ENCODE results near the gene TDRKH. TPM values are rescaled to one million over a fixed set of nuclear protein-coding genes. Genes with fewer than 3 reads are reported as not detected.

TDRKH gene
- total and polyA plus RNA-seq, 2 experiments from 2014 or later = 7.8 to 12.9 TPM

DNA sequence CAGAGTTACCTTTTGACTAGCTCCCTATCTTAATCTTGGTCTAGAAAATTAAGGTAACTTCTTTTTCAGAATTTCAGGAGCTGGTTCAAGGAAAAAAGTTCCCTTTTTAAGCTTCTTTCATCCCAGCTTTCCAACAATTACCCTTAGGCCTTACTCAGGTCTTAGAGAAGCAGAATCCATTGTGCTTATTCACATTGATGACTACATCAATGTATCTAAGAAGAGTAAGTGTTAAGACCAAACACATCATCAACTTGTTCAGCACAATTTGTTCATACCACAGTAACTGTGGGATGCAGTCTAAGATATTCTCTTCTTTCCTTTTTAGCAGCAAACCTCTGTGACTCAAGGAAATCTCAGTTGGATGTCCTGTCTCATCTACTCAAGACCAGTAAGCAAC lies 31.1 kb downstream of the TDRKH start:
- TF ChIP-seq, protein P1, sequence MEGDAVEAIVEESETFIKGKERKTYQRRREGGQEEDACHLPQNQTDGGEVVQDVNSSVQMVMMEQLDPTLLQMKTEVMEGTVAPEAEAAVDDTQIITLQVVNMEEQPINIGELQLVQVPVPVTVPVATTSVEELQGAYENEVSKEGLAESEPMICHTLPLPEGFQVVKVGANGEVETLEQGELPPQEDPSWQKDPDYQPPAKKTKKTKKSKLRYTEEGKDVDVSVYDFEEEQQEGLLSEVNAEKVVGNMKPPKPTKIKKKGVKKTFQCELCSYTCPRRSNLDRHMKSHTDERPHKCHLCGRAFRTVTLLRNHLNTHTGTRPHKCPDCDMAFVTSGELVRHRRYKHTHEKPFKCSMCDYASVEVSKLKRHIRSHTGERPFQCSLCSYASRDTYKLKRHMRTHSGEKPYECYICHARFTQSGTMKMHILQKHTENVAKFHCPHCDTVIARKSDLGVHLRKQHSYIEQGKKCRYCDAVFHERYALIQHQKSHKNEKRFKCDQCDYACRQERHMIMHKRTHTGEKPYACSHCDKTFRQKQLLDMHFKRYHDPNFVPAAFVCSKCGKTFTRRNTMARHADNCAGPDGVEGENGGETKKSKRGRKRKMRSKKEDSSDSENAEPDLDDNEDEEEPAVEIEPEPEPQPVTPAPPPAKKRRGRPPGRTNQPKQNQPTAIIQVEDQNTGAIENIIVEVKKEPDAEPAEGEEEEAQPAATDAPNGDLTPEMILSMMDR (IDR thresholded peaks at IDR 0.05; ENCODE audit: low read depth, low read length) = no peak
- DNase-seq (ENCODE audit: low read depth in 1 of 2, low spot score in 1 of 2) = no peak
- no peak overlapping the region for H3K27ac ChIP-seq
- no peak overlapping the region for H3K4me3 ChIP-seq
- peaks cover 16% of the 10 kb centered on the region for H3K36me3 ChIP-seq
- H3K9me3 ChIP-seq (ENCODE audit: low read depth) = no peaks in the 10 kb centered on the region
- H3K27me3 ChIP-seq = no peaks in the 10 kb centered on the region
- peaks cover 5% of the 10 kb centered on the region for H3K4me1 ChIP-seq (ENCODE audit: low read depth)

DNA sequence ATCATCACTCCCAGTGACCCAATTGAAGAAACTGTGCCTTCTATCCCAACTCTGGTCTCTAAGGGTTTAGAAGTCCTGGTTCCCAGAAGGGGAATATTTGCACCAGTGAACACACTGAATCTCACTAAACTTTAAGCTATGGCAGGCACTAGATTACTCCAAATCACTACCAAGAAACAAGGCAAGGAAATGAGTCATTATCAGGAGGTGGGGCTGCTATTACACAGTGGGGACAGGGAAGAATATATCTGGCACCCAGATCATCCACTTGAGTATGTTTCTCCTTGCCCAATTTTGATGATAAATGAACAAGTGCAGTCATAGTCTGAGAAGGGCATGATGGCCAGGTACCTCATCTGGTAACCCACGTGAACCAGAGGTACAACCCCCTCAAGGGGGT lies 34.0 kb downstream of the TDRKH start:
- H3K4me3 ChIP-seq = no peak overlapping the region
- no peaks in the 10 kb centered on the region for H3K9me3 ChIP-seq (ENCODE audit: low read depth)
- TF ChIP-seq, protein P1 (IDR thresholded peaks at IDR 0.05; ENCODE audit: low read depth, low read length) = no peak
- no peaks in the 10 kb centered on the region for H3K4me1 ChIP-seq (ENCODE audit: low read depth)
- no peak overlapping the region for H3K27ac ChIP-seq
- H3K27me3 ChIP-seq = no peaks in the 10 kb centered on the region
- peaks cover 8% of the 10 kb centered on the region for H3K36me3 ChIP-seq
- DNase-seq (ENCODE audit: low read depth in 1 of 2, low spot score in 1 of 2) = peak in 1 of 2 donors; percentile 14

DNA sequence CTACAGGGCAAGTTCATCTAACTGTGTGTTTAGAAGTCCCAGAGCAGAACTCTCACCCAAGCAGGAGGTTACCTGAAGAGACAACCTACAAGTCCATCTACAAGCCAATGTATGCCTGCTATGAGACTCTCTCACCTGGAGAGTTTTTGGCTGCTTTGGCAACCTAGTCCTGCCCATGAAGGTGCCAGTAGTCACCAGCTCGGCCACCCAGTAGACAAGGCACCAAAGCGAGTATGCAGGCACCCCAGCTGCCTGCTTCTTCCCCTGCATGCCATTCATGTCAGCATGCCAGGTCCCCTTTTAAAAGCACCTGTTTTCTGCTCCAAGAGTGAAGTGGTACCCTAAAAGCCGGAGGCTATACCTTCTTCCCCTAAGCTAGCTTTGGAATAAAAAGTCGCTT lies 48.8 kb downstream of the TDRKH start:
- TF ChIP-seq, protein P1 (IDR thresholded peaks at IDR 0.05; ENCODE audit: low read depth, low read length) = no peak
- Histone ChIP-seq H3K4me3 (no peak overlapping the region), H3K27me3 (peaks cover 40% of the 10 kb centered on the region), H3K4me1 (ENCODE audit: low read depth) (no peaks in the 10 kb centered on the region), H3K9me3 (ENCODE audit: low read depth) (no peaks in the 10 kb centered on the region), H3K36me3 (no peaks in the 10 kb centered on the region), H3K27ac (no peak overlapping the region)
- DNase-seq (ENCODE audit: low read depth in 1 of 2, low spot score in 1 of 2) = no peak

DNA sequence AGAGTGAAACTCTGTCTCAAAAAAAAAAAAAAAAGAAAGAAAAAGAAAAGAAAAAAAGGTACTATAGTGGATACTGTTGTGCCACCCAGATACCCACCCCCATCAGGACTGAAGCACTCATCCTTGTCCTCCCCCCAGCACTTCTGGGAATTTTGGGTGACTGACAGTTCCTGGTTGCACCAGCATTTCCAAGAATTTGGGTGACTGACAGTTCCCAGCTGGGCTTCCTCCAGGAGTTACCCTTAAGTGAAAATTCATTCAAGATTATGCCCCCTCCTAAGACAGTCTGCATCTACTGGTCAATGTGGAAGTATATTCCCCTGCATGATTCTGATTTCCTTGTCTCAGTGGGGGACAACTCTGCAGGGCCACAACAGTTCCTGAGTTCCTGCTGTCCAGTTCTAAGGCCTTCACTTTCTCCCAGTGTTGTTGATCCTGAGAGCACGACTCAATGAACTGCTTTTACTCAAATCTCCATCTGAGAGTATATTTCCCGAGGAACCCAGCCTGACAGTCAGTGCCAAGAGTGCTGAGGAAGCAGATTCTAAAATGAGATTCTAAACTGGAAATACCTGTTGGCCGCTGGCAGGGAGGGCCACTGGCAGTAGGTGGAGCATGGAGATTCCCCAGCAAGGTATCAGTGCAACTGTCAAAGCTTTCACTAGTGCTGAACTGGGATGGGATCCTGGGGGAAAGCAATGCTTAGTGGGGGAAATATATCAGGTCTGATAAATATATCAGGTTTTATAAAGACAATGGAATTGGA lies 50.5 kb downstream of the TDRKH start:
- no peak for DNase-seq (ENCODE audit: low read depth in 1 of 2, low spot score in 1 of 2)
- H3K4me3 ChIP-seq = no peak overlapping the region
- no peaks in the 10 kb centered on the region for H3K4me1 ChIP-seq (ENCODE audit: low read depth)
- no peaks in the 10 kb centered on the region for H3K36me3 ChIP-seq
- peaks cover 30% of the 10 kb centered on the region for H3K27me3 ChIP-seq
- H3K9me3 ChIP-seq (ENCODE audit: low read depth) = no peaks in the 10 kb centered on the region
- no peak overlapping the region for H3K27ac ChIP-seq
- TF ChIP-seq, protein P1 (IDR thresholded peaks at IDR 0.05; ENCODE audit: low read depth, low read length) = no peak

DNA sequence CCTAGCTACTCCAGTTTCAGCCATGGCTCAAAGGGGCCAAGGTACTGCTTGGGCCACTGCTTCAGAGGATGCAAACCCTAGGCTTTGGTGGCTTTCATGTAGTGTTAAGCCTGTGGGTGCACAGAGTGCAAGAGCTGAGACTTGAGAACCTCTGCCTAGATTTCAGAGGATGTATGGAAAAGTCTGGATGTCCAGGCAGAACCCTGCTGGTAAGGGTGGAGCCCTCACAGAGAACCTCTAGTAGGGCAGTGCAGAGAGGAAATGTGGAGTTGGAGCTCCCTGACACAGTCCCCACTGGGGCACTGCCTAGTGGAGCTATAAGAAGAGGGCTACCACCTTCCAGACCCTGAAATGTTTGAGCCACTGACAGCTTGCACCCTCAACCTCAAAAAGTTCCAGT lies 52.8 kb downstream of the TDRKH start:
- H3K4me3 ChIP-seq = no peak overlapping the region
- no peak overlapping the region for H3K27ac ChIP-seq
- H3K27me3 ChIP-seq = peaks cover 11% of the 10 kb centered on the region
- TF ChIP-seq, protein P1 (IDR thresholded peaks at IDR 0.05; ENCODE audit: low read depth, low read length) = no peak
- H3K4me1 ChIP-seq (ENCODE audit: low read depth) = no peaks in the 10 kb centered on the region
- no peaks in the 10 kb centered on the region for H3K36me3 ChIP-seq
- no peak for DNase-seq (ENCODE audit: low read depth in 1 of 2, low spot score in 1 of 2)
- H3K9me3 ChIP-seq (ENCODE audit: low read depth) = no peaks in the 10 kb centered on the region
